ENCODE results near the gene SLC35E1.
A peak's percentile ranks its signal among the peaks of the same experiment; 100 is the strongest.

The SLC35E1 gene

DNA sequence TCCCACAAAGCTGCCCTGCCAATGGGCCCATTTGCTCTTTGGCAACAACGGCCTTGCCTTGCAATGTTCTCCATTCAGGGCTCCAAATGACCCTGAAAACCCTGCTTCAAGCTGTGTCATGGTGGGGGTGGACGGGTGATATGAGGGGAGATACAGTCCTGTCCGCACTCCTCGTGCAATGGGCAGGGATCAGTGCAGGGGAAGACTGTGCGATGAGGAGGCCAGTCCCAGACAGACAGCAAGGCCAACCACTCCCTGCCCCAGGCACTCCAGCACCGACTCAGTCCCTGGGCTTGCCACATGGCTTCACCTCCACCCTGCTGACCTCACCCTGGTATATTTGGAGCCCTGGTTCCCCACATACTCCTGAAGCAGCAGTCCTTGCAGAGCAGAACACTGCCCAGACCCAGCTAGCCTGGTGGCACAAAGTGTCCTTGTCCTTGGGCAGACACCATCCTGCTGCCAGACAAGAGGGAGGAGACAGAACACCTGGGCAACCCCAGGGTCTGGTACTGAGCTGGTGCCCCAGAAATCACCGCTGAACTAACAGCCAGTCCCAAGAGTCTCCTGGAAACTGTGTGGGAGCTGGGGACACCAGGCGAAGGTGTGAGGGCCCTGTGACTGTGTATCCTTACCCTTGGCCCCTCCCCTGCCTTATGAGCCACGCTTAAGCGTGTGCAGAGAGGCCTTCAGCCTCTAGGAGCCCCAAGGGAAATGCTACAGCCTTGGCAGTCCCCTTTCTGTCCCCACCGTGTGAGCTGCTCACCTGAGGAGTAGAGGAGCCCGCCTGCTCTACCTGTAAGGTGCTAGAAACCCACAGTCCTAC lies 9.1 kb upstream of the SLC35E1 start:
- Mint-ChIP-seq H3K4me1 (peaks cover 45% of the 10 kb centered on the region), H3K27me3 (no peaks in the 10 kb centered on the region), H3K9me3 (no peaks in the 10 kb centered on the region), H3K27ac (peak overlapping the region; percentile 85), H3K36me3 (peaks cover 8% of the 10 kb centered on the region), H3K4me3 (peak overlapping the region; percentile 61)
- DNase-seq (ENCODE audit: low spot score in 2 of 2) (no peak), ATAC-seq (ENCODE audit: low read depth) (no peak)

DNA sequence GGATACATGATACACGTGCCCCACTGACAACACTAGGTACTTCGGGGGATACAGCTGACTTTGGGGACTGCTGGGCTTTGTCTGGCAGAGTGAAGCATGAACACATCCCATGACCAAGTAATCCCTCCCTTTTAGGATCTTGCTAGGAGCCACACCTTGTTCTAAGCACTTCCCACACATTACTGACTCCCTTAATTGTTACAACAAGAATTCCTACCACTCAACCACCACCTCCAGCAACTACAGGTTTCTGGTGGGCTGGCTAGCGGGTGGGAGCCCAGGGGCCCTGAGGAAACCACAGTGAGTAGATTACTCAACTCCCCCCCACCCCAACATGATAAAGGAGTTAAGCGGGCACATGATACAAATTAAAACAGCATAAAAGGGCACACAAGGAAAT lies 7.2 kb upstream of the SLC35E1 start:
- H3K27ac Mint-ChIP-seq: peak overlapping the region; percentile 65
- H3K36me3 Mint-ChIP-seq: peaks cover 11% of the 10 kb centered on the region
- H3K4me3 Mint-ChIP-seq: no peak overlapping the region
- H3K9me3 Mint-ChIP-seq: no peaks in the 10 kb centered on the region
- no peak for ATAC-seq (ENCODE audit: low read depth)
- peaks cover 47% of the 10 kb centered on the region for H3K4me1 Mint-ChIP-seq
- H3K27me3 Mint-ChIP-seq: no peaks in the 10 kb centered on the region
- DNase-seq (ENCODE audit: low spot score in 2 of 2): no peak

DNA sequence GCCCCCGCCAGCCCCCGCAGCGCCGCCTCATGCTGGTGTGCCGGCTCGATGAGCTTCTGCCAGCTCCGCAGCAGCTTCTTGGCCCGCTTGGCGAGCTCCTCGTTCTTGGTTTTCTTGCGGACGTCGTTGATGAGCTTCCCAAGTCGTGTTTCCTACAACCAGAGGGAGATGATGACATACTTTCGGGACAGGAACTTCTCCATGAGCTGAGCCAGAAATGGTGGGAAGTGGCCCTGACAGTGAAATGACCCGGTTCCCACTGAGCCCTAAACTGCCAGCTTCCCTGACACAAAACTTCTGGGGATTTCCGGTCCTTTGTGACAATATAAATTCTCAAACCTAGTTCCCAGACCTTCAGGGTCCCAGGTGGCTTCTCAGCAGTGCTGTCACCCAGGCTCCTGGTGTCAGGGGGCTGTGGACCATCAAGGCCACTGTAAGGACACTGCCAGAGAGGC lies 5.3 kb upstream of the SLC35E1 start:
- Mint-ChIP-seq H3K27me3 (no peaks in the 10 kb centered on the region), H3K4me3 (no peak overlapping the region), H3K9me3 (no peaks in the 10 kb centered on the region), H3K36me3 (peaks cover 11% of the 10 kb centered on the region), H3K4me1 (peaks cover 55% of the 10 kb centered on the region), H3K27ac (no peak overlapping the region)
- ATAC-seq (ENCODE audit: low read depth): no peak
- DNase-seq (ENCODE audit: low spot score in 2 of 2): no peak

DNA sequence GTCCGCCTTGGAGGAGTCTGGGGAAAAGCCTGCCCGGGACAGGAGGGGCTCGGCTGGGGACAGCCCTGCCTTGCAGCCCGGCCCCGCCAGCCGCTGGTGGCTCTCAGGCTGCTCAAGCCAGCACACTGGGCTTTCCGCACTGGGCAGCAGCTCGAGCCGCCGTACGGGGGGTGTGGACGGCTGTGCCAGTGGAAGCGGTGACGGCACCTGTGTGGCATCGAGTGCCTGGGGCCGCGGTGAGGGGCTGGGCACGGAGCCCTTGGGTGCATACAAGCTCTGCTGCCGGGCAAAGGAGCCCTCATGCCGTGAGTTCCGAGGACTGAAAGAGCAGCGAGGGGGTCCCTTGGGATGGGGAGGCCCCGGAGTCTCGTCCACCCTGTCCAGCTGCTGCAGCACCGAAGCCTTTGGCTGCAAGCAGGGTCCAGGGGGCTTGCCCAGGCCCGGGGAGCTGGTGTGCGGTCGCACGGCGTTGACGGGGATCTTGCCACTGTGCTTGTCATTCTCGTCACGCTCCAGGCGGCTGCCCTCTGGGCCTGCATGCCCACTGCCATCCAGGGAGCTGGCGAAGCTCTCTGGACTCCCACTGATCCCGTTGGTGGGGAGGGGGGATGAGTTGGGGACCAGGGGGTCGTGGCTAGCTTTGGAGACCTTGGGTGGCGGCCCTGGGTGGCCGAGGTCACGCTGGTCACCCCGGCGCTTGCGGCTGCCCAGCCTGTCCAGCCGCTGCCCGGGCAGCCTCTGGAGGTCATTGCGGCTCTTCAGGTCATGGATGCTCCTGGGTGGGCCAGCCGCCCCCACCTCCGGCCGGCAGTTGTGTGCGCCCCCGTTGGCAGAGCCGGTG lies 4.7 kb upstream of the SLC35E1 start:
- no peak overlapping the region for H3K27ac Mint-ChIP-seq
- H3K36me3 Mint-ChIP-seq: peaks cover 11% of the 10 kb centered on the region
- no peak for ATAC-seq (ENCODE audit: low read depth)
- no peaks in the 10 kb centered on the region for H3K9me3 Mint-ChIP-seq
- peaks cover 52% of the 10 kb centered on the region for H3K4me1 Mint-ChIP-seq
- H3K27me3 Mint-ChIP-seq: no peaks in the 10 kb centered on the region
- no peak overlapping the region for H3K4me3 Mint-ChIP-seq
- no peak for DNase-seq (ENCODE audit: low spot score in 2 of 2)

DNA sequence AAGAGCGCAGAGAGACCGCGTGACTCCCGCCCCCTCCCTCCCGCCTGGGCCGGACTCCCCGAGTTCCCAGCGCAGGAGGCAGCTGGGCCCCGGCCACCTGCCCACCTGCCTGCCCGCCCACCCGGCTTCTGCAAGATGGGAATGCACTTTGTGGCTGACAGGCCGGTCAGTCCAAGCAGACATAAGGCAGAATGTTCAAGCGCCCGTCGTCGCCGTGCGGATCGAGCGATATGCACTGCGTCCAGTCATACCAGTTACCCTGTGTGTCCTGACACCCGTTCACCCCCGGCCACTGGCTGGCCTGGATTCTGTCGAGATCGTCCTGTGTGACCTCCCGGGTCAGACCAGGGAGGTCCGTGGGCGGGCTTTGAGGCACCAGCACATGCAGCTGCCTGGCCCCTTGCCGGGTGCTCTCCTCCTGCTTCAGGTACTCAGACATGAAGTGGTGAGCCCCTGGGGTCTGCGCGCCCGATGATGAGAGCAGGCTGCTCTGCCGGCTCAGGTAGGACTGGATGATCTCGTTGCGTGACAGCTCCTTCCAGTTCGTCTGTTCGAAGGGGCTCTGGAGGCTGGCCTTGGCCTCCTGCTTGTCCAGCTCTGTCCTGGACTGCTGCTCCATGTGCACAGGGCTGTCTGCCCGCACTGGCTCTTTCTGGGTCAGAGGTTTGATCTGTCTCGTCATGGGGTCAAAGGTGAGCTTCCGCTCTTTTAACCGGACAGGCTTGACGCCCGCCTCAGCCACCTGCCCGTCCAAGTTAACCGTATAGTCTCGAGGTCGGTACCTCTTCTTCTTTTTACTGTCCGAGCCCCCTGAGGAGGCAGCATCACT lies 3.9 kb upstream of the SLC35E1 start:
- no peak overlapping the region for H3K27ac Mint-ChIP-seq
- no peak for ATAC-seq (ENCODE audit: low read depth)
- no peaks in the 10 kb centered on the region for H3K27me3 Mint-ChIP-seq
- H3K9me3 Mint-ChIP-seq: no peaks in the 10 kb centered on the region
- H3K4me3 Mint-ChIP-seq: peak overlapping the region; percentile 8
- no peak for DNase-seq (ENCODE audit: low spot score in 2 of 2)
- H3K4me1 Mint-ChIP-seq: peaks cover 55% of the 10 kb centered on the region
- peaks cover 11% of the 10 kb centered on the region for H3K36me3 Mint-ChIP-seq

DNA sequence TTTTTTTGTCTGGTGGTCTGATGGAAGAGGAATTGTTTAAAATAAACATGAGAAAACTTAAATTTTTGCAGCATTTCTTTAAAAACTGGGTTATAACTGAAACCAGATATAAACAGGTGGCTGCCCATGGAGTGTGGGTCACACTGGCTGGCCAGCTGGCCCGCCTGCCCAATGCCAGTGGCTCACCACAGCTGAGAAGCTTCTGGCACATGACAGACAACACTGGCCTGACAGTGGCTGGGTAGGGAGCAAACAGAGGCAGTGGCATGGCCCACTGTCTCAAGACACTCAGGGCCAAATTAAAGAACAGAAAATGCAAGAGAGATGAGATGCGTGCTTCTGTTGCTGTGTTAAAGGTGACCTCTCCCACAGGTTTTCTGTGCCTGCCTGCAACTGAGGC lies 3.1 kb upstream of the SLC35E1 start:
- Mint-ChIP-seq H3K27me3 (no peaks in the 10 kb centered on the region), H3K9me3 (no peaks in the 10 kb centered on the region), H3K36me3 (peaks cover 11% of the 10 kb centered on the region), H3K4me1 (peaks cover 51% of the 10 kb centered on the region), H3K27ac (no peak overlapping the region), H3K4me3 (no peak overlapping the region)
- DNase-seq (ENCODE audit: low spot score in 2 of 2) (no peak), ATAC-seq (ENCODE audit: low read depth) (no peak)

DNA sequence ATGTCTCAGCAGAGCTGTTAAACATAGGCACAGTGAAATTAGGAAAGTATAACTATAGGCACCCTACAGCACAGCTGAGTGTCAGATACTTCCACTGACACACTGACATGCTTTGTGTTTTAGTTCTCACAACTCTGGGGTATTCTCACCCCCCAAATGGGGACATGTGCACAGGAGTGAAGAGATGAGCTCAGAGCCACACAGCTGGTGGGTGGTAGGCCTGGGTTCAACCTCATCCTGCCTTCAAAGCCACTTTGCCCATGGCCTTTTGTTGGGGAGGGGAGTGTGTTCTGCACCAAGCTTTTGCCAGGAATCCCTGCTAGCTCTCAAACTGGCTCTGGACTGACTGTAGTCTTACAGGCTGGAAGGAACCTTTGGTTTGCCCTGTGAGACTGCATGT lies 1.7 kb upstream of the SLC35E1 start:
- H3K27ac Mint-ChIP-seq: peak overlapping the region; percentile 22
- H3K4me1 Mint-ChIP-seq: peaks cover 43% of the 10 kb centered on the region
- ATAC-seq (ENCODE audit: low read depth) (no peak), DNase-seq (ENCODE audit: low spot score in 2 of 2) (no peak)
- peak overlapping the region; percentile 43 for H3K4me3 Mint-ChIP-seq
- H3K9me3 Mint-ChIP-seq: no peaks in the 10 kb centered on the region
- peaks cover 16% of the 10 kb centered on the region for H3K36me3 Mint-ChIP-seq
- H3K27me3 Mint-ChIP-seq: no peaks in the 10 kb centered on the region

DNA sequence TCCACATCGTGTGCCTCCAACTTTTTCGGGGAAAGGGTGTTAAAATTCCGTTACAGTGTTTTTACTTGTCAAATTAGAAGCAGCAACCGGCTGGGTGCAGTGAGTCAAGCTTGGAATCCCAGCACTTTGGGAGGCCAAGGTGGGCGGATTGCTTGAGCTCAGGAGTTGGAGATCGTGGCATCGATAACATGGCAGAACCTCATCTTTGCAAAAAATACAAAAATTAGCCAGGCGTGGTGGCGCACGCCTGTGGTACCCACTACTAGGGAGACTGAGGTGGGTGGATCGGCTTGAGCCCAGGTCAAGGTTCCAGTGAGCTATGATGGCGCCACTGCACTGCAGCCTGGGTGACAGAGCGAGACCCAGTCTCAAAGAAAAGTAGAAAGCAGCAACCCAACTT lies 1.1 kb upstream of the SLC35E1 start:
- DNase-seq (ENCODE audit: low spot score in 2 of 2): no peak

DNA sequence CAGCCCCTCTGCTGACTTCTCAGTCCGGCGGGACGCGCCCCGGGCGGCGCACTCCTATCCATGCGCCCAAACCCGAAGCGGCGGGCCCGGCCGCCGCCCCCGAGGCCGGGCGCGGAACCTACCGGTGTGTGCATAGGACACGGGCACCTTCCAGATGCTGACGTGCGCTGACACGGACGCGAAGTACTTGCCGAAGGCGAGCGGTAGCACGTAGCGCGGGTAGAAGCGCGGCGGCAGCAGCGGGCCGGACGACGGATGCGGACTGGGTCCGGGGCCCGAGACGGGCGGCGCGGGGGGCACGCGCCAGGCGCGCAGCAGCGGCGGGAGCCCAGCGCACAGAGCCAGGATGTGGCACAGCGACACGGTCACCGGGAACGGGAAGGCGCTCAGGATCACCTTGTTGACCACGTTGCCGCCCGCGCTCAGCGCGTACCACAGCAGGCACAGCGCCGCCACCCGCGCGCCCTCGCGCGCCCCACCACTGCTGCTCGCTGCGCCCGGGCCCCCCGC lies 338 bp downstream of the SLC35E1 start:
- H3K4me3 Mint-ChIP-seq: peak overlapping the region; percentile 76
- H3K27ac Mint-ChIP-seq: no peak overlapping the region
- peaks cover 40% of the 10 kb centered on the region for H3K4me1 Mint-ChIP-seq
- ATAC-seq (ENCODE audit: low read depth): peak; percentile 53
- DNase-seq (ENCODE audit: low spot score in 2 of 2): no peak
- no peaks in the 10 kb centered on the region for H3K9me3 Mint-ChIP-seq
- H3K36me3 Mint-ChIP-seq: peaks cover 18% of the 10 kb centered on the region
- H3K27me3 Mint-ChIP-seq: no peaks in the 10 kb centered on the region

More for the DNA sequence above, 1.1 kb upstream of the SLC35E1 start:
- H3K9me3 Mint-ChIP-seq: no peaks in the 10 kb centered on the region
- H3K36me3 Mint-ChIP-seq: peaks cover 14% of the 10 kb centered on the region
- peak overlapping the region; percentile 97 for H3K4me3 Mint-ChIP-seq
- H3K4me1 Mint-ChIP-seq: peaks cover 40% of the 10 kb centered on the region
- no peak for ATAC-seq (ENCODE audit: low read depth)
- H3K27ac Mint-ChIP-seq: peak overlapping the region; percentile 97
- H3K27me3 Mint-ChIP-seq: no peaks in the 10 kb centered on the region

DNA sequence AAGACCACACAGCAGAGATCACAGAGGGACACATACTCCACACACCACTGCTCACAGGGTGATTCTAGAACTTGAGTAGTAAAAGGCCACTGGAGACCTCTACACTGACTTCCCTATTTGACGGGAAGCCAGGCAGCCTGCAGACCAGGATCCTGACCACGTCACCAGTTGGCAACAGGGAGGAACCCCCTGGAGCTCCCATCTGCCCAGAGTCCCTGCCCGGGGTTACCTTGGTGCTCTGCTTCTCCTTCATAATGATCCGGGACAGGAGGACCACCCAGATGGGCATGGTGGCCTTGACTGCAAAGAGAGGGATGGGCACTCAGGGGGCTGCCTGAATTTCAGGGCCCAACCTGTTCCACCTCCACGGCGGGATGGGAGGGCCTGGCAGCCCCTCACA lies 932 bp downstream of the SLC35E1 start:
- Mint-ChIP-seq H3K9me3 (no peaks in the 10 kb centered on the region), H3K4me3 (peak overlapping the region; percentile 76), H3K36me3 (peaks cover 21% of the 10 kb centered on the region), H3K27me3 (no peaks in the 10 kb centered on the region), H3K4me1 (peaks cover 41% of the 10 kb centered on the region), H3K27ac (no peak overlapping the region)
- ATAC-seq (ENCODE audit: low read depth) (no peak), DNase-seq (ENCODE audit: low spot score in 2 of 2) (no peak)

DNA sequence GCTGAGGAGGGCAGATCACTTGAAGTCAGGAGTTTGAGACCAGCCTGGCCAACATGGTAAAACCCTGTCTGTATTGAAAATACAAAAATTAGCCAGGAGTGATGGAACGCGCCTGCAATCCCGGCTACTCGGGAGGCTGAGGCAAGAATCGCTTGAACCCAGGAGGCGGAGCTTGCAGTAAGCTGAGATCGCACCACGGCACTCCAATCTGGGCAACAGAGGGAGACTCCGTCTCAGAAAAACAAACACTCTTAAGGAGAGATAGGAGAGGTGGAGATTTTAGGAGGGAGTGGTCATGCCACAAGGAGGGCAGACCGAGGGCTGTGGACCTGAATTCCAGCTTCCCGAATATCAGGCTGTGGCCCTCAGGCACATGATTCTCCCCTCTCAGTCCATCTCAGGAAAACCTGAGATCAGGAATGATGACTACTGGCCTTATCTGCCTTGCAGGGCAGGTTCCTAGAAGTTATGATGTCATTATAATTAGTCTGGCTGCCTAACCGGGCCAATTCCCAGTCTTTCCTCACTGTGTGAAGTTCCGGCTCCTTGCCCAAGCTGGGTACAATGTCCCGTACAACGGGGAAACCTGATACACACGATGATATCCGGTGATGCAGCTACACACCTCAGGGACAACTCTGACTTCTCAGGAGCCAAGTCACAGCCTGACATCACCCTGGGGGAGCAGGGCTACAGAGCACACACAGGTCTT lies 2.5 kb downstream of the SLC35E1 start:
- H3K36me3 Mint-ChIP-seq: peaks cover 20% of the 10 kb centered on the region
- H3K4me3 Mint-ChIP-seq: no peak overlapping the region
- peaks cover 37% of the 10 kb centered on the region for H3K4me1 Mint-ChIP-seq
- H3K9me3 Mint-ChIP-seq: no peaks in the 10 kb centered on the region
- no peak for DNase-seq (ENCODE audit: low spot score in 2 of 2)
- H3K27ac Mint-ChIP-seq: no peak overlapping the region
- H3K27me3 Mint-ChIP-seq: no peaks in the 10 kb centered on the region
- no peak for ATAC-seq (ENCODE audit: low read depth)

DNA sequence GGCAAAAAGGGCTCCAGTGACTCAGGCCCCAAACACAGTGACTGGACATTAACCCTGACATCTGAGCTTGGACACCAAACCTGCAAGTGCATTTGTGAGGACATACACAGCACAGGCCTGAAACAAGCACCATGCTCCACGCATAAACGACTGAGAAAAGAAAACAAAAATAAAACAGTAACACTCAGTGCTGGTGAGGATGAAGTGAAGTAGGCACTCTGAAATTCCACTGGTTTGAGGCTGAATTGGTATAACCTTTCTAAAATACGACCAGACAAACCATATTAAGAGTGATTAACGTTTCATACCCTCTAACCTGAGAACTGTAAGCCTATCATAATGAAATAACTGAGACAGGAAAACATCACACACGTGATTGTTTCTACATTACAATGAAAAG lies 5.5 kb downstream of the SLC35E1 start:
- DNase-seq (ENCODE audit: low spot score in 2 of 2) (no peak), ATAC-seq (ENCODE audit: low read depth) (no peak)
- no peak overlapping the region for H3K4me3 Mint-ChIP-seq
- H3K27me3 Mint-ChIP-seq: no peaks in the 10 kb centered on the region
- peak overlapping the region; percentile 94 for H3K27ac Mint-ChIP-seq
- H3K4me1 Mint-ChIP-seq: peaks cover 14% of the 10 kb centered on the region
- peaks cover 30% of the 10 kb centered on the region for H3K36me3 Mint-ChIP-seq
- no peaks in the 10 kb centered on the region for H3K9me3 Mint-ChIP-seq

DNA sequence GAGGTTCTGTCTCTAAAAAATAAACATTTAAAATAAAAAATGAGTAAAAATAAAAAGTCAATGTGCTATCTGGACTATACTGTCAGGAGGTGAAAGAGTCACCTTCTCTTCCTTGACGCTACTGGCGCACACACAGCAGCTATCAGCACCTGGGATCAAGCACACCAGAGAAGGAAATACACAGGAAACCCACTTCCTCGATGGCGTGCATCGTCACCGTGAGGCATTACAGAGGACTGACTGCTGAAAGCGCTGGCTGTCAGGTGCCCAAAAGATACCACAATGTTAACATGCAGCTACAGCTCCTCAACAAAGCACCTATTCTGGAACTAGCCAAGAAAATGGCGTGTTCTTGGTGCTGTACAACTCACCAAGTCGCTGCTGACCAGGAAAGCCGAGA lies 6.1 kb downstream of the SLC35E1 start:
- no peak for DNase-seq (ENCODE audit: low spot score in 2 of 2)
- Mint-ChIP-seq H3K27ac (peak overlapping the region; percentile 94), H3K9me3 (no peaks in the 10 kb centered on the region), H3K27me3 (no peaks in the 10 kb centered on the region), H3K4me1 (peaks cover 9% of the 10 kb centered on the region), H3K36me3 (peaks cover 32% of the 10 kb centered on the region), H3K4me3 (peak overlapping the region; percentile 11)
- ATAC-seq (ENCODE audit: low read depth): peak; percentile 95

Data from memory B cell (primary cell).